Measurements from ENCODE around the gene ARHGEF3.

GRCh38 chr3:56800832-56801661, 702 bp downstream of the ARHGEF3 start:
- TF ChIP-seq POLR2A (IDR thresholded peaks at IDR 0.05; ENCODE audit: low read depth) (no peak), CTCF (IDR thresholded peaks at IDR 0.05) (no peak), EP300 (IDR thresholded peaks at IDR 0.05) (no peak), POLR2AphosphoS5 (IDR thresholded peaks at IDR 0.05) (no peak)
